Measurements from ENCODE around the gene MYO15A. TPM values are rescaled to one million over a fixed set of nuclear protein-coding genes. Genes with fewer than 3 reads are reported as not detected.

MYO15A gene
- total and polyA plus RNA-seq, 2 of the 4 experiments (the other 2 are of a cell fraction) = 0.18 to 1.1 TPM

GRCh38 chr17:18069101-18069500 lies 39.5 kb upstream of the MYO15A start:
- Histone ChIP-seq H4K5ac (ENCODE audit: low read depth, low read length) (no peak overlapping the region), H2BK20ac (ENCODE audit: low read depth, low read length) (no peak overlapping the region), H3K27me3 (ENCODE audit: control insufficient read depth, insufficient read depth, low read length) (no peaks in the 10 kb centered on the region), H2AK9ac (replicated peaks; ENCODE audit: low read depth, low read length, poor library complexity) (no peak overlapping the region), H2BK120ac (ENCODE audit: low read depth, low read length) (no peak overlapping the region), H4K8ac (ENCODE audit: low read depth in 2 of 2, low read length in 2 of 2) (no peak overlapping the region), H3K23ac (ENCODE audit: low read depth, low read length) (no peak overlapping the region), H3K27ac (ENCODE audit: insufficient read depth, low read length) (no peak overlapping the region), H3K4me2 (ENCODE audit: low read depth, low read length) (no peak overlapping the region), H3K79me1 (ENCODE audit: low read depth in 1 of 2, low read length in 2 of 2) (no peaks in the 10 kb centered on the region), H3K4me1 (ENCODE audit: control insufficient read depth, insufficient read depth, low read length) (no peaks in the 10 kb centered on the region; the same call in 1 of the 2 replicates), H3K18ac (ENCODE audit: low read depth, low read length) (no peak overlapping the region), H2BK5ac (ENCODE audit: low read depth, low read length, poor library complexity, severe bottlenecking) (no peak overlapping the region), H3K56ac (ENCODE audit: extremely low read depth, insufficient read depth, low read length) (no peak overlapping the region), H3K4me3 (ENCODE audit: insufficient read depth, low read depth, low read length) (no peak overlapping the region), H3K9me1 (ENCODE audit: insufficient read depth, low read length) (no peaks in the 10 kb centered on the region), H4K91ac (ENCODE audit: insufficient read depth, low read depth, low read length) (no peak overlapping the region), H3K9me3 (ENCODE audit: control insufficient read depth, insufficient read depth, low read length) (no peaks in the 10 kb centered on the region), H3K4ac (ENCODE audit: low read depth, low read length) (no peak overlapping the region), H3K9ac (ENCODE audit: low read depth, low read length) (no peak overlapping the region), H2BK15ac (ENCODE audit: low read depth, low read length) (no peak overlapping the region), H2AK5ac (ENCODE audit: low read depth, low read length) (no peak overlapping the region), H3K14ac (replicated peaks; ENCODE audit: low read depth, low read length) (no peak overlapping the region), H2AFZ (replicated peaks; ENCODE audit: low read length, poor library complexity) (no peak overlapping the region), H3K36me3 (ENCODE audit: control insufficient read depth, insufficient read depth, low read length) (peaks cover 11% of the 10 kb centered on the region), H4K20me1 (ENCODE audit: insufficient read depth, low read length) (no peaks in the 10 kb centered on the region)
- dilution Hi-C loops (cut with HindIII; ENCODE audit: low sequenced_read_pairs, unreplicated experiment) (no loop called here), intact Hi-C loops (cut with micrococcal nuclease) (no loop called here), in situ Hi-C loops (cut with MboI; ENCODE audit: low sequenced_read_pairs) (no loop called here)
- WGBS, 2 experiments (ENCODE audit: extremely low coverage in 2 of 2, insufficient read length in 1 of 2) = no CpG with 5 or more reads among the region's 2 CpGs
- ATAC-seq (ENCODE audit: low read depth) (no peak), DNase-seq (no peak)
- POLR2A ChIA-PET (ENCODE audit: unreplicated experiment) = no interaction called here
- BruUV-seq (replicated peaks) = no TSS peak
- CTCF ChIA-PET = no interaction called here
- no peak for TF ChIP-seq BHLHE40 (IDR thresholded peaks at IDR 0.05; ENCODE audit: low read depth, low read length)
- no peak for TF ChIP-seq MXI1 (IDR thresholded peaks at IDR 0.05; ENCODE audit: borderline replicate concordance, low read depth, low read length)
- TF ChIP-seq MAFK (IDR thresholded peaks at IDR 0.05; ENCODE audit: low read depth, low read length) = no peak
- no peak for TF ChIP-seq ELK1 (IDR thresholded peaks at IDR 0.05; ENCODE audit: borderline replicate concordance, low read depth, low read length)
- TF ChIP-seq RFX5 (IDR thresholded peaks at IDR 0.05; ENCODE audit: low read depth, low read length) = no peak
- no peak for TF ChIP-seq CHD1 (IDR thresholded peaks at IDR 0.05; ENCODE audit: low read depth, low read length)
- TF ChIP-seq, protein P1, sequence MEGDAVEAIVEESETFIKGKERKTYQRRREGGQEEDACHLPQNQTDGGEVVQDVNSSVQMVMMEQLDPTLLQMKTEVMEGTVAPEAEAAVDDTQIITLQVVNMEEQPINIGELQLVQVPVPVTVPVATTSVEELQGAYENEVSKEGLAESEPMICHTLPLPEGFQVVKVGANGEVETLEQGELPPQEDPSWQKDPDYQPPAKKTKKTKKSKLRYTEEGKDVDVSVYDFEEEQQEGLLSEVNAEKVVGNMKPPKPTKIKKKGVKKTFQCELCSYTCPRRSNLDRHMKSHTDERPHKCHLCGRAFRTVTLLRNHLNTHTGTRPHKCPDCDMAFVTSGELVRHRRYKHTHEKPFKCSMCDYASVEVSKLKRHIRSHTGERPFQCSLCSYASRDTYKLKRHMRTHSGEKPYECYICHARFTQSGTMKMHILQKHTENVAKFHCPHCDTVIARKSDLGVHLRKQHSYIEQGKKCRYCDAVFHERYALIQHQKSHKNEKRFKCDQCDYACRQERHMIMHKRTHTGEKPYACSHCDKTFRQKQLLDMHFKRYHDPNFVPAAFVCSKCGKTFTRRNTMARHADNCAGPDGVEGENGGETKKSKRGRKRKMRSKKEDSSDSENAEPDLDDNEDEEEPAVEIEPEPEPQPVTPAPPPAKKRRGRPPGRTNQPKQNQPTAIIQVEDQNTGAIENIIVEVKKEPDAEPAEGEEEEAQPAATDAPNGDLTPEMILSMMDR (conservative IDR thresholded peaks at IDR 0.05; ENCODE audit: low read depth, low read length) = no peak
- no peak for TF ChIP-seq FOS (IDR thresholded peaks at IDR 0.05; ENCODE audit: low read depth, low read length)
